Measurements from ENCODE around the gene COBLL1. TPM values are rescaled to one million over a fixed set of nuclear protein-coding genes. Genes with fewer than 3 reads are reported as not detected.

Gene COBLL1
- total RNA-seq, 2 experiments from 2014 or later, result 0.53 TPM; not detected in 1

- H3K27ac ChIP-seq (ENCODE audit: low read depth in 1 of 2, low read length in 2 of 2), result no peak overlapping the region
- no peaks in the 10 kb centered on the region for H3K9me3 ChIP-seq (ENCODE audit: control insufficient read depth in 1 of 2, insufficient read depth in 1 of 2, low read length in 2 of 2)
- no peaks in the 10 kb centered on the region for H3K36me3 Mint-ChIP-seq (ENCODE audit: low read depth)
- H3K27ac Mint-ChIP-seq, result no peak overlapping the region
- no peak overlapping the region for H3K4me3 Mint-ChIP-seq
- H3K4me1 ChIP-seq (ENCODE audit: insufficient read depth, low read length), result no peaks in the 10 kb centered on the region
- H3K4me1 Mint-ChIP-seq (ENCODE audit: low read depth), result no peaks in the 10 kb centered on the region
- no peak overlapping the region for H3K4me3 ChIP-seq (ENCODE audit: low read length)
- no peak for TF ChIP-seq CTCF (IDR thresholded peaks at IDR 0.05)
- ChIA-PET POLR2A (no interaction called here), CTCF (no interaction called here)
- H3K9me3 Mint-ChIP-seq, result no peaks in the 10 kb centered on the region
- no peaks in the 10 kb centered on the region for H3K27me3 Mint-ChIP-seq
- H3K27me3 ChIP-seq (ENCODE audit: control insufficient read depth in 1 of 2, insufficient read depth in 2 of 2, low read length in 2 of 2), result no peaks in the 10 kb centered on the region
- DNase-seq (no peak), ATAC-seq (ENCODE audit: poor library complexity) (no peak)
- intact Hi-C loops (cut with DNase I, micrococcal nuclease), result no loop called here
- no peaks in the 10 kb centered on the region for H3K36me3 ChIP-seq (ENCODE audit: insufficient read depth, low read length)
Observed at GRCh38 chr2:164771897-164772296, 69.7 kb downstream of the COBLL1 start.

GRCh38 chr2:164770421-164770916 is 71.2 kb downstream of the COBLL1 start:
- no peak overlapping the region for H3K27ac ChIP-seq (ENCODE audit: low read depth in 1 of 2, low read length in 2 of 2)
- Mint-ChIP-seq H3K27me3 (no peaks in the 10 kb centered on the region), H3K9me3 (no peaks in the 10 kb centered on the region), H3K36me3 (ENCODE audit: low read depth) (no peaks in the 10 kb centered on the region), H3K4me3 (no peak overlapping the region), H3K4me1 (ENCODE audit: low read depth) (no peaks in the 10 kb centered on the region), H3K27ac (no peak overlapping the region)
- TF ChIP-seq CTCF (IDR thresholded peaks at IDR 0.05), result no peak
- no peaks in the 10 kb centered on the region for H3K4me1 ChIP-seq (ENCODE audit: insufficient read depth, low read length)
- H3K9me3 ChIP-seq (ENCODE audit: control insufficient read depth in 1 of 2, insufficient read depth in 1 of 2, low read length in 2 of 2), result no peaks in the 10 kb centered on the region
- ChIA-PET CTCF (no interaction called here), POLR2A (no interaction called here)
- intact Hi-C loops (cut with DNase I, micrococcal nuclease), result no loop called here
- no peaks in the 10 kb centered on the region for H3K36me3 ChIP-seq (ENCODE audit: insufficient read depth, low read length)
- no peak overlapping the region for H3K4me3 ChIP-seq (ENCODE audit: low read length)
- DNase-seq, result no peak
- no peak for ATAC-seq (ENCODE audit: poor library complexity)
- no peaks in the 10 kb centered on the region for H3K27me3 ChIP-seq (ENCODE audit: control insufficient read depth in 1 of 2, insufficient read depth in 2 of 2, low read length in 2 of 2)

- no peak for DNase-seq
- no peaks in the 10 kb centered on the region for H3K36me3 Mint-ChIP-seq (ENCODE audit: low read depth)
- H3K4me1 ChIP-seq (ENCODE audit: insufficient read depth, low read length), result no peaks in the 10 kb centered on the region
- no peak for ATAC-seq (ENCODE audit: poor library complexity)
- H3K9me3 ChIP-seq (ENCODE audit: control insufficient read depth in 1 of 2, insufficient read depth in 1 of 2, low read length in 2 of 2), result peaks cover 0 to 4% of the 10 kb centered on the region in 2 experiments
- no peaks in the 10 kb centered on the region for H3K27me3 ChIP-seq (ENCODE audit: control insufficient read depth in 1 of 2, insufficient read depth in 2 of 2, low read length in 2 of 2)
- no peak overlapping the region for H3K4me3 Mint-ChIP-seq
- no peak overlapping the region for H3K27ac Mint-ChIP-seq
- H3K27me3 Mint-ChIP-seq, result no peaks in the 10 kb centered on the region
- POLR2A ChIA-PET, result no interaction called here
- no peaks in the 10 kb centered on the region for H3K4me1 Mint-ChIP-seq (ENCODE audit: low read depth)
- intact Hi-C loops (cut with DNase I, micrococcal nuclease), result no loop called here
- CTCF ChIA-PET, result no interaction called here
- no peak for TF ChIP-seq CTCF (IDR thresholded peaks at IDR 0.05)
- no peaks in the 10 kb centered on the region for H3K9me3 Mint-ChIP-seq
- no peak overlapping the region for H3K4me3 ChIP-seq (ENCODE audit: low read length)
- H3K27ac ChIP-seq (ENCODE audit: low read depth in 1 of 2, low read length in 2 of 2), result no peak overlapping the region
- no peaks in the 10 kb centered on the region for H3K36me3 ChIP-seq (ENCODE audit: insufficient read depth, low read length)
Observed at GRCh38 chr2:164766954-164767320, 74.7 kb downstream of the COBLL1 start.

Measured in CD4-positive, alpha-beta T cell (primary cell).